ENCODE data around the gene ETV1. TPM values are rescaled to one million over a fixed set of nuclear protein-coding genes. Genes with fewer than 3 reads are reported as not detected.
A peak's percentile ranks its signal among the peaks of the same experiment; 100 is the strongest.

Gene ETV1
- total and polyA plus RNA-seq, 9 of the 15 experiments (the other 6 are each of a cell fraction or from before 2014, with no cell fraction given) = 7.2 to 27.4 (median 14.0) TPM

DNA sequence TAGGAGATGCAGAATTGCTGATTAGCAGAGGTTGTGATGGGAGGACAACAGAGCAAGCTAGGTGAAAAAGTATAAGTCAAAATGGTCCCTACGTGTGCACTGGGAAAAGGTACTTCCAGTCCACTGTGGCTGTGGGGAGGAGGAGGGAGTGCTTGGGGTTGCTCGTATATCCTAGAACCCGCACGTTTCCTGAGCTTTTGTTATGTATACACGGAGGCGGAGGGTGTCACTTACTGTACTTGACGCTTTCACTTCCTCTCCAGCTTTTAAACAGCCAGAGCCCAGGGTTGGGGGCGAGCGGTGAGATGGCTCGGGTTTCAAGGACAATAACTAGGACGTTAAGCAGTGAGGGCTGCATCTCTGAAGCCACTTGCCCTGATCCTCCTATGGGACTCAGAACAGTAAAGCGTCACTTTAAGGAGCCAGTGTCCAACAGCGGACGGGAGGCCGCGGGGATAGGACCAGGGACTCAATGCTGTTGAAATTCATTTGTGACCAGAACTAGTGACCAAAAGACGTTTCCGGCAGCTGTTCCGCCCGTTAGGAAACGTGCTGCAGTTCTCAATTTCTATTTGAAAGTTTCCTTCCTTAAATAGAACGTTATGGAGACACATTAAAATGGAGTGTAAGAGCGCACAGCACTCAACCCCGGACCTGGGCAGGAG is 985 bp upstream of the ETV1 start (continued):
- TF ChIP-seq ZNF696 (CRISPR knock-in tag; conservative IDR thresholded peaks at IDR 0.05) (no peak), WHSC1 (IDR thresholded peaks at IDR 0.05; ENCODE audit: low read length) (no peak), ZNF707 (CRISPR knock-in tag; conservative IDR thresholded peaks at IDR 0.05) (no peak), TBP (optimal IDR thresholded peaks at IDR 0.05; ENCODE audit: low read depth, low read length) (peak; percentile 38), TAF1 (IDR thresholded peaks at IDR 0.05; ENCODE audit: control insufficient read depth, extremely low read depth, insufficient read depth, low read length, severe bottlenecking) (peak; percentile 20), ZNF316 (IDR thresholded peaks at IDR 0.05) (no peak), TAF7 (tag; IDR thresholded peaks at IDR 0.05) (peak; percentile 21; the same call in 1 of the 2 replicates), GTF2F1 (IDR thresholded peaks at IDR 0.05; ENCODE audit: low read depth, low read length) (no peak), ATF7 (IDR thresholded peaks at IDR 0.05) (no peak), POLR2A (conservative IDR thresholded peaks at IDR 0.05) (peak; percentile 52; the same call in 1 of the 2 replicates), IRF9 (tag; IDR thresholded peaks at IDR 0.05) (no peak), ZNF584 (CRISPR knock-in tag; IDR thresholded peaks at IDR 0.05; ENCODE audit: low read depth) (no peak), PREB (CRISPR knock-in tag; IDR thresholded peaks at IDR 0.05) (no peak), U2AF1 (optimal IDR thresholded peaks at IDR 0.05; ENCODE audit: low read depth, low read length) (no peak), STAT5B (CRISPR knock-in tag; IDR thresholded peaks at IDR 0.05) (no peak)
- TF ChIP-seq, protein P1, sequence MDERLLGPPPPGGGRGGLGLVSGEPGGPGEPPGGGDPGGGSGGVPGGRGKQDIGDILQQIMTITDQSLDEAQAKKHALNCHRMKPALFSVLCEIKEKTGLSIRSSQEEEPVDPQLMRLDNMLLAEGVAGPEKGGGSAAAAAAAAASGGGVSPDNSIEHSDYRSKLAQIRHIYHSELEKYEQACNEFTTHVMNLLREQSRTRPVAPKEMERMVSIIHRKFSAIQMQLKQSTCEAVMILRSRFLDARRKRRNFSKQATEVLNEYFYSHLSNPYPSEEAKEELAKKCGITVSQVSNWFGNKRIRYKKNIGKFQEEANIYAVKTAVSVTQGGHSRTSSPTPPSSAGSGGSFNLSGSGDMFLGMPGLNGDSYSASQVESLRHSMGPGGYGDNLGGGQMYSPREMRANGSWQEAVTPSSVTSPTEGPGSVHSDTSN (CRISPR knock-in tag; IDR thresholded peaks at IDR 0.05; ENCODE audit: low read depth) = no peak
- TF ChIP-seq, protein P1 (tag; conservative IDR thresholded peaks at IDR 0.05; ENCODE audit: low read depth) = no peak
